ENCODE measurements around the gene IVNS1ABP. TPM values are rescaled to one million over a fixed set of nuclear protein-coding genes. Genes with fewer than 3 reads are reported as not detected.
"Not testable (repeated sequence)": the region's sequence is repeated elsewhere in the genome, so short reads cannot be mapped to it uniquely, and the experiment has no call there.

The IVNS1ABP gene
- polyA plus RNA-seq, 10 donors = 45.9 to 92.5 (median 78.6) TPM

- DNase-seq = peak in 1 of 3 donors; percentile 48
These were observed 21.9 kb upstream of the IVNS1ABP start for GRCh38 chr1:185338719-185339622.

- no peak for DNase-seq
These were observed 20.2 kb upstream of the IVNS1ABP start for GRCh38 chr1:185337246-185337645.

- no peak for DNase-seq
These were observed 17.1 kb upstream of the IVNS1ABP start for GRCh38 chr1:185334182-185334581.

- DNase-seq = no peak
These were observed 11.2 kb upstream of the IVNS1ABP start for GRCh38 chr1:185328255-185328654.

GRCh38 chr1:185325413-185325812, 8.4 kb upstream of the IVNS1ABP start:
- no peak for DNase-seq

- no peak for DNase-seq
These were observed 7.1 kb upstream of the IVNS1ABP start for GRCh38 chr1:185324118-185324517.

- no peak for DNase-seq
These were observed 5.6 kb upstream of the IVNS1ABP start for GRCh38 chr1:185322636-185323035.

GRCh38 chr1:185321653-185322221, 4.7 kb upstream of the IVNS1ABP start:
- DNase-seq = not testable (repeated sequence)

GRCh38 chr1:185321104-185321503, 4.1 kb upstream of the IVNS1ABP start:
- not testable (repeated sequence) for DNase-seq

GRCh38 chr1:185319139-185319475, 2.1 kb upstream of the IVNS1ABP start:
- no peak for DNase-seq

- peak in 1 of 3 donors; percentile 17 for DNase-seq
These were observed 1.5 kb upstream of the IVNS1ABP start for GRCh38 chr1:185318431-185319138.

GRCh38 chr1:185317886-185318310, 855 bp upstream of the IVNS1ABP start:
- peak in 2 of 3 donors; percentile 22 to 50 for DNase-seq

GRCh38 chr1:185316163-185317033, 645 bp downstream of the IVNS1ABP start:
- DNase-seq = peak; percentile 91 to 97 (median 94)

- no peak for DNase-seq
These were observed 1.5 kb downstream of the IVNS1ABP start for GRCh38 chr1:185315445-185316071.

- DNase-seq = no peak
These were observed 2.6 kb downstream of the IVNS1ABP start for GRCh38 chr1:185314411-185314810.

GRCh38 chr1:185312361-185313138, 4.5 kb downstream of the IVNS1ABP start:
- DNase-seq = no peak

GRCh38 chr1:185311589-185312225, 5.3 kb downstream of the IVNS1ABP start:
- no peak for DNase-seq

- no peak for DNase-seq
These were observed 7.5 kb downstream of the IVNS1ABP start for GRCh38 chr1:185309566-185309965.

- DNase-seq = no peak
These were observed 8.9 kb downstream of the IVNS1ABP start for GRCh38 chr1:185308126-185308525.

- DNase-seq = no peak
These were observed 11.6 kb downstream of the IVNS1ABP start for GRCh38 chr1:185305419-185305818.

All from muscle of back (tissue), 11 donors.